T-helper 1 cell treated with Interleukin-12 subunit alpha and Interleukin-12 subunit beta and Interleukin-4 antibody, amounts not matched to agents 30 μg/mL and 1 μg/mL, for 36 hours (primary cell): ENCODE measurements around the gene EBF4.

Experiments used
- H3K27ac Mint-ChIP-seq: one replicate; pipeline ENCODE4 v1.8.0; 2021; ENCODE audit warnings: mild to moderate bottlenecking, mixed read lengths
- H3K27me3 Mint-ChIP-seq: one replicate; pipeline ENCODE4 v1.8.0; 2021; ENCODE audit warnings: low read depth, mixed read lengths
- H3K36me3 Mint-ChIP-seq: one replicate; pipeline ENCODE4 v1.8.0; 2021; ENCODE audit warnings: low read depth, mixed read lengths
- H3K4me1 Mint-ChIP-seq: one replicate; pipeline ENCODE4 v1.8.0; 2021; ENCODE audit warnings: low read depth, mixed read lengths
- H3K4me3 Mint-ChIP-seq: one replicate; pipeline ENCODE4 v1.8.0; 2021; ENCODE audit warnings: mild to moderate bottlenecking, moderate library complexity, mixed read lengths
- H3K9me3 Mint-ChIP-seq: one replicate; pipeline ENCODE4 v1.8.0; 2021; ENCODE audit warnings: mixed read lengths

The EBF4 gene

DNA sequence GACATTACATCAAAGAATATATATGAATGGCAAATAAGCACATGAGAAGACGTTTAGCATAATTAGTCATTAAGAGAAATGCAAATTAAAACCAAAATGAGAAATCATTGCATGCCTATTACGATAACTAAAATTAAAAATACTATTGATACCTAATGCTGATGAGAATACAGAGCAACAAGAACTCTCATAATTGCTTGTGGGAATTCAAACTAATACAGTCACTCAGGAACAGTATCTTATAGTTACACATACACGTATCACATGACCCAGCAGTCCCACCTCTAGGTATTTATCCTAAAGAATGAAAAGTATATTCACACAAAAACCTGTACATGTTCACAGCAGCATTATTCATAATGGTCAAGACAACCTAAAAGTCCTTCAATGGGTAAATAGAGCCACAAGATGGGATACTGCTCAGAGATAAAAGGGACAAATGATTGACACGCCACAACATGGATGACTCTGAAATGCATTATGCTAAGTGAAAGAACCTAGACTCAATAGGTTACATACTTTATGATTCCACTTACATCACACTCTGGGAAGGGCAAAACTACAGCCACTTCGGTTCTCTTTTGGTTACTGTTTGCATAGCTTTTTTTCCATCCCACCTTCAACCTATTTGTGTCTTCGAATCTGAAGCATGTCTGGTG, 91.5 kb downstream of the EBF4 start:
- Mint-ChIP-seq H3K4me3 (no peak overlapping the region), H3K36me3 (no peaks in the 10 kb centered on the region), H3K27me3 (peaks cover 39% of the 10 kb centered on the region)

DNA sequence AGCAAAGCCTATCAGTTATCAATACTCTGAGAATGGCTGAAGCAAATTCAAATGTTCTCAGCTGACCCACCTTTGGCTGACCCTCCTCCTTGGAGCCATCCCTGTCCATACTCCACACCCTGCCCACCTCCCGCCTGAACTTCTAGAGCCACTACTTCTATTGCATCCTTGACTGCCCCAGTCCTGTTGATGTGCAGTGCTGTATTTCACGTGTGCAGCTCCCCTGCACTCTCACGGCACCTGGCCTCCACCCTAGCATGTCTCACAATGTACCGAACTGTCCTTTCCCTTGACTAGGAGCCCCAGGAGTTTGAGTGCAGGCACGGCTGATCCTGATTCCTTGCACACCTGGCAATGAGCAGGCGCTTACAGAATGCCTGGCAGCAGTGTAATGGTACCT, 100.9 kb downstream of the EBF4 start:
- H3K27ac Mint-ChIP-seq, result no peak overlapping the region
- peaks cover 46% of the 10 kb centered on the region for H3K27me3 Mint-ChIP-seq
- H3K4me3 Mint-ChIP-seq, result no peak overlapping the region

More for the DNA sequence above, 91.5 kb downstream of the EBF4 start:
- no peaks in the 10 kb centered on the region for H3K9me3 Mint-ChIP-seq
- peaks cover 4% of the 10 kb centered on the region for H3K4me1 Mint-ChIP-seq
- H3K27ac Mint-ChIP-seq, result no peak overlapping the region

DNA sequence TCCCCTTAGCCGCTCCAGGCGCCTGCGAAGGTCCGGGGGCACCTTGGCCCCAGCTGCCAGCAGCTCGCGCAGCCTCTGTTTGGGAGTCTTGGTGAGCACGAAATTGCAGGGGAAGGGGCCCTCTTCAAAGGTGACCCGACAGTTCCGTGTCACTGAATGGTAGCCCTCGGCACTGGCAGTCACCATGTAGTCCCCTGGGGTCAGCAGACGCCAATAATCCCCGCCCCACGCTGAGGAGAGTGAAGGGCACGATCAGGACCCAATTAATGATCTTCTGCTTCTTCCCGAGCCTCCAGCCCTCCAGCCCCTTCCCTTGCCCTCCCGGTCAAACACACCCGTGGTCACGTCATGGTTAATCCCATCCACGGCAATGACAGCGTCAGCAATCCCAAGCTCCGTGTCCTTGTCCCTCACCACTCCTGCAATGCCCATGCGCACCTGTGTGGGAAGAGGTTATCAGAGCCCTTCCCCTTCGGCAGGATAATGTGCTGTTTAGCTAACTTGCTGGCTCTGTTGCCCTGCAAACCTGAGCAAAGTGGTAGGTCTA, 101.7 kb downstream of the EBF4 start:
- no peak overlapping the region for H3K27ac Mint-ChIP-seq
- peaks cover 47% of the 10 kb centered on the region for H3K27me3 Mint-ChIP-seq
- no peaks in the 10 kb centered on the region for H3K36me3 Mint-ChIP-seq
- H3K9me3 Mint-ChIP-seq, result no peaks in the 10 kb centered on the region
- H3K4me3 Mint-ChIP-seq, result no peak overlapping the region
- H3K4me1 Mint-ChIP-seq, result no peaks in the 10 kb centered on the region

More for the DNA sequence above, 100.9 kb downstream of the EBF4 start:
- no peaks in the 10 kb centered on the region for H3K36me3 Mint-ChIP-seq
- no peaks in the 10 kb centered on the region for H3K9me3 Mint-ChIP-seq
- no peaks in the 10 kb centered on the region for H3K4me1 Mint-ChIP-seq

DNA sequence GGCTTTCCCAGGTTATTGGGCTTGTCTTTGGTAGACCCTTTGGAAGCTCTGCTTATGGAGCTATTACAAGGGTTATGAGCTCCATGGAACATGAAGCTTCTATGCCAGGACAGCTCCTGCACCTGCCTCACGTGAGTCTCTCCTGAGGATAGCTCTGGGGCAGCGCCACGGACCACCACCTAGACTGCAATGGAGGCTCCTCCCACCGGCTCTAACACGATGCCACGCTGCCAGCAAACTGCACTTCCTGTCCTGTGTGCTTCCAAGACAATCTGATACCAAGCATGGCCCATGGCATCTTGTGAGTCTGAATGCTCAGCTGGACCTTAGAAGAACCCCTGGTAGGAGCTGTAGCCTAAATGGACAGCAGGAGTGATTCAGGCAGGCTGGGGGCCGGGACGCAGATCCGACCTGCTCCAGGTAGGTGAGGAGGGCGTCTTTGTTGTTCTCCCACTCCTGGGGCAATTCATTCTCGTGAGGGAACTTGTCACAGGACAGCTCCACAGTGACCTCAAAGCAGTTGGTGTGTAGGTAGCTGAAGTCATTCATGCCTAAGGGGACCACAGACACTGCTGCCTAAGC, 102.4 kb downstream of the EBF4 start:
- Mint-ChIP-seq H3K27me3 (peaks cover 52% of the 10 kb centered on the region), H3K27ac (no peak overlapping the region), H3K36me3 (peaks cover 2% of the 10 kb centered on the region), H3K4me3 (no peak overlapping the region), H3K4me1 (peaks cover 6% of the 10 kb centered on the region), H3K9me3 (no peaks in the 10 kb centered on the region)

DNA sequence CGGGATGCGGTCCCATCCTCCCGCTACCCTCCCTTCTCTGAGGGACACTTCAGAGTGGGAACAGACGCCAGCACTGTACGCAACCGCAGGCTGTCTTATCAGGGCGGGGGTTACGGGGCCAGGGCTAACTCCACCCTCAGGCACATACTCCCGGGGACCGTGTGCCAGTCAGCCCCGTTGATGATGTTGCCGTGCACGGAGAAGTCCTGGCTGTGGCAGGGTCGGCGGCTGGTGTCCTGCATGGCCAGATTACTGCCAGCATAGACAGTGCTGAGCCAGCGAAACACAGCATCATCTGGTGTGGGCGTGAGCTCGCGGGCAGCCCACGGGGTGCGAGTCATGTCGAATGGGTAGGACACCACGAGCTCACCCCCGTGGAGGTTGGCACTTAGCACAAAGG, 102.9 kb downstream of the EBF4 start:
- H3K4me1 Mint-ChIP-seq, result peaks cover 8% of the 10 kb centered on the region
- H3K27me3 Mint-ChIP-seq, result peaks cover 52% of the 10 kb centered on the region
- H3K36me3 Mint-ChIP-seq, result peaks cover 3% of the 10 kb centered on the region
- no peaks in the 10 kb centered on the region for H3K9me3 Mint-ChIP-seq
- H3K4me3 Mint-ChIP-seq, result no peak overlapping the region
- H3K27ac Mint-ChIP-seq, result no peak overlapping the region

DNA sequence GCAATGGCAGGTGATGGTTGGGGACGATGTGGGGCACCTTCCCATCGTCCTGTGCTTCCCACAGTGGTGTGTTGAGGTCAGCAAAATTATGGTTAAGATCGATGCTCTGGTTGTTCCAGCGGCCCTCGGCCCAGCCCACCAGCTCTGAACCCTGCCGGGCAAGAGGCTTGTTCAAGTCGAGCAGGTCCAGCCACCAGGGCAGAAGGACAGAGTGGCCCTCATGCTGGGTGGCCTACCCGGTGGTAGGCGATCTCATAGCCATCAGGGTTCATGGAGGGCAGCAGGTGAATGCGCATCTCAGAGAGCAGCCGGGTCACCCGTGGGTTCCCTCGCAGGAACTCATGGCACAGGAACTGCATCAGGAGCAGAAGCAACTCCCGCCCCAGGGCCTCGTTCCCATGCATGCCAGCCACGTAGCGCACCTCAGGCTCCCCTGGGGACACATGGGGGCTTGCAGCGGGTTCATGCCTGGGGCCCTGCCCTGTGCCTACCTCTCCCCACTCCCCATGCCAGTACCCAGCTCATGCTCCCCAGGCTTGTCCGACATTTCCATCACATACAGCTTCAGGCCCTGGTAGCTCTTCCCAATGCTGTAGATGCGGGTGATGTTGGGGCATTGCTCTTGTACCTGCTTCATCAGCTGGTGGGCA, 103.6 kb downstream of the EBF4 start:
- peaks cover 3% of the 10 kb centered on the region for H3K36me3 Mint-ChIP-seq
- H3K27me3 Mint-ChIP-seq, result peaks cover 54% of the 10 kb centered on the region
- H3K27ac Mint-ChIP-seq, result no peak overlapping the region
- peaks cover 13% of the 10 kb centered on the region for H3K4me1 Mint-ChIP-seq
- H3K9me3 Mint-ChIP-seq, result no peaks in the 10 kb centered on the region
- H3K4me3 Mint-ChIP-seq, result no peak overlapping the region

DNA sequence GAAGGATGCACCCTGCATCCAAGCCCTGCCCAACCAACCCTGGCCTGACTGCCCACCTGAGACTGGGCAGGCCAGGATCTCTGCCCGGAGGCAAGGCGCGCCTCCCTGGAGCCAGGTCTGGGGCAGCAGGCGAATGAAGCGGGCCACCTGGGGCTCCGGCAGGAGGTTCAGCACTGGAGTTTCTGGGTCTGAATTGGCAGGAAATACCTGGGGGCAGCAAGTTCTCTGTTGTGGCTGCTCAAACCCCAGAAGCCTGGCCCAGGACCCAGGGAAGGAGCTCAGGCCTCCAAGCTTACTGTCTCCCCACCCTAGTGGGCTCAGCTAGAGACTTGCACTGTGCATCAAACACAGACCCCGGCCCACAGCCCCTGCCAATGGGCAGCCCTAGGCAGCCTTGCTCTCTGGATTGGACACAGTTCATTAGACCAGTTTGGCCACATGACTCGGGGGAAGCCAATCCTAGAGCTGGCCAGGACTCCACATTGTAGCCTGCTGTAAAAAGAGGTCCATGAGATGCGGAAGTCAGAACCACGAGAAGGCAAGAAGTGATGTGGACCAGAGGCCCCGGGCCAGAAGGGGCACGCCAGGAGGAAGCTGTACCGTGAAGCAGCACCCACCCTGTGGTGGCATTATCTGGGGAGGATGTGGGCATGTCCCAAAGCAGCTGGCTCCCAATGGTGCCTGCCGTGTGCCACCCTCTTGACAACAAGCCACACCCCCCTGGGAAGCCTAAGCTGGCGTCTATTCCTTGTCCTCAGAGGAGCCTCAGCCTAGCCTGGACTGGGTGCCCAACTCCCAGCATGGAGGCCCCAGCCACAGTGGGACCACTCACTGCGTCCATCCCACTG, 104.8 kb downstream of the EBF4 start:
- Mint-ChIP-seq H3K36me3 (peaks cover 3% of the 10 kb centered on the region), H3K9me3 (no peaks in the 10 kb centered on the region), H3K27ac (no peak overlapping the region), H3K4me1 (peaks cover 15% of the 10 kb centered on the region), H3K4me3 (no peak overlapping the region), H3K27me3 (peaks cover 54% of the 10 kb centered on the region)

DNA sequence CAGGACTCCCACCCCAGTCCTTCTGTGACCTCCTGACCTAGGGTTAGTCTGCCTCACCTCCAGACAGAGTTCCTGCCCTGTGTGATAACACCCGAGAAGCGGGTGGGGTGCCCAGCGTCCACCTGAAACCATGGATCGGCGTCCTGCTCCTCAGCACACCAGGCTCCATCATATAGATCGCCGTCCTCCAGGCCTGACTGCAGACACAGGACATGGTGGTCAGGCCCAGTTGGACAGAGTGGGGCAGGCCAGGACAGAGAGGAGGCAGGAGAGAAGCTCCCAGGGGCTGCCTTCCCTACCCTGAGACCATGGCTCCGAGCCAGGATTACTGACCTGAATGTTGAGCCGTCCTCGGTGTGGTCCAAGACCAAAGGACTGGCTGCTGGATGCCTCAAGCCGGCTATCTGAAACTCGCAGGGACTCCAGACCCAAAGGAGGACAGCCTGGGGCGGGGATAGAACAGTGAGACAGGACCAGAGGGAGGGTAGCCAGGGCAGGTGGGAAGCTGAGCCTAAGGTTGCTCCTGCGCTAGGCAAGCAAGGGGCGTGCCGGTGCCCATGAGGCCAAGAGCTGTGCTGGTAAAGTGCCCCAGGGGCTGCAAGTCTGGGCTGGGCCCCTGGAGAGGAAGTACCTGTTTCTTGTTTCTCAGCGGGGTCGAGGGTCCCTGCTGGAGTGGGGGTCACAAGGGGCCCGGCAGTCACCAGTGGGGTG, 105.7 kb downstream of the EBF4 start:
- Mint-ChIP-seq H3K36me3 (peaks cover 3% of the 10 kb centered on the region), H3K4me1 (peaks cover 15% of the 10 kb centered on the region), H3K9me3 (no peaks in the 10 kb centered on the region), H3K27ac (no peak overlapping the region), H3K4me3 (no peak overlapping the region), H3K27me3 (peaks cover 56% of the 10 kb centered on the region)

DNA sequence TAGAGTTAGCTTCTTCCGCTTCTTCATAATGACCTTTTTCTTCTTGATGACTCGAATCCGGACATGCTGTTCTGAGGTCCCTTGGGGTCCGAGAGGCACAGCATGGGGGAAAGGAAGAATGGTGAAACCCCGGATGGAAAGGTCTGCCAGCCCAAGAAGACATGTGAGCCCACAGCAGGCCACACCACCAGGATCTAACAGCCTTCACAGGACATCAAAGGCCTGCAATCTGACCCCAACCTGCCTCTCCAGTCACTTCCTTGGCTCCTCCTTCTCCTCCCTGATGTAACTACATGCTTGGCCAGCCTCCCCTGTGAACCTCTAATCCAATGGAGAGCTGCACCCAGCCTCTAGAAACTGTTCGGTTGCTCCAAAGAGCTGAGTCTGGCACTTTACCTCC, 106.2 kb downstream of the EBF4 start:
- Mint-ChIP-seq H3K36me3 (peaks cover 3% of the 10 kb centered on the region), H3K27ac (no peak overlapping the region), H3K9me3 (no peaks in the 10 kb centered on the region), H3K4me3 (no peak overlapping the region), H3K27me3 (peaks cover 57% of the 10 kb centered on the region), H3K4me1 (peaks cover 15% of the 10 kb centered on the region)

DNA sequence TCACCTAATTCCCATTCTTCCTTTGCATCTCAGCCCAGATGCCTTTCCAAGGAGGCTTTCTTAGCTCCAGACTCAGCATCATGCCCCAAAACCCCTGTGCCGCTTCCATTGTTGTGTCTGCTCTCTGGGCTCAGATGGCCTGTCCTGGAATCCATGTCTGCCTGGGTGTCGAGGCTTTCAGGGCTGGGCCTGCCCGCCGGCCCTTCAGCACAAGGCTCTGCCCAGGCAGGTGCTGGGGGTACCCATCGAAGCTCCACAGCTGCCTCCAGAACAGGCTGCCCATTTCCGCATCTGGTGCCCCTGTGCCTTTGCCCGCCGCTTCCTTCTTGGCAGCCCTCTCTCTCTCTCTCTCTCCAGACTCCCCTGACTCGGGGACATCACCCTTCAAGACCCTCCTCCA, 106.7 kb downstream of the EBF4 start:
- Mint-ChIP-seq H3K27me3 (peaks cover 62% of the 10 kb centered on the region), H3K36me3 (peaks cover 3% of the 10 kb centered on the region), H3K27ac (no peak overlapping the region), H3K4me1 (peaks cover 15% of the 10 kb centered on the region), H3K9me3 (no peaks in the 10 kb centered on the region), H3K4me3 (peak overlapping the region; percentile 89)

DNA sequence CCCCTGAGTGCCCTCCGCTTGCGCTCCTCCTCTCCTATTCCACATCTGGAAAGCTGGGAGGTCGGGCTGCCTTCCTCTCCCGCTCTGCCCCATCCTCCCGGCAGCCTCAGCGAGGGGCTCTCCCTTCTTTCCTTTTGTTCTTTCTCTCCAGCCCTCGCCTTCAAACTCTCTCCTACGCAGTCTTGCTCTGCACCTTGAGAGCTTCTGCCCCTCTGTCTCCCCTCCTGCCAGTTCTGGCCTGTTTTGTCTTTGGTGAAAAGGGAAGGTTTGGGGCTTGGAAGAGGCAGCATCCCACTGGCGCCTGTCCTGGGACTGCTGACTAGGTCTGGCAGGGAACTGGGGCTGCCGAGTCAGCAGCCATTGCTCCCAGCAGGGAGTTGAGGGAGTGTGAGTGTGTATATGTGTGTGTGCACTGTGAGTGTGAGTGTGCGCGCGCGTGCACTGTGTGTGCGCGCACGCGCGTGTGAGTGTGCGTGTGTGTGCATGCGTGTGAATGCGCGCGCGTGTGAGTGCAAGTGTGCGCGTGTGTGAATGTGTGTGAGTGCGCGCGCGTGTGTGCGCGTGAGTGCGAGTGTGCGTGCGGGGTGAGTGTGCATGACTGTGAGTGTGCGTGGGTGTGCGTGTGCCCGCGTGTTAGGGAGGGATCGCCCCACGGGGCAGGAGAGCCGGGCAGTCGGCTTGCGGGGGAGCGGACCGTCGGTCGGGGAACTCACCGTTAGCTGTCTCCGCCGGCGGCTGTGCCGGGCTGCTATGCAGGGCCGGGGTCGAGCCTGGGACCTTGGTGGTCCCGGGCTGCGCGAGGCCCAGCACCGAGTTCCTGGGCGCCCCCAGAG, 107.3 kb downstream of the EBF4 start:
- H3K36me3 Mint-ChIP-seq, result peaks cover 3% of the 10 kb centered on the region
- peaks cover 15% of the 10 kb centered on the region for H3K4me1 Mint-ChIP-seq
- peak overlapping the region; percentile 89 for H3K4me3 Mint-ChIP-seq

DNA sequence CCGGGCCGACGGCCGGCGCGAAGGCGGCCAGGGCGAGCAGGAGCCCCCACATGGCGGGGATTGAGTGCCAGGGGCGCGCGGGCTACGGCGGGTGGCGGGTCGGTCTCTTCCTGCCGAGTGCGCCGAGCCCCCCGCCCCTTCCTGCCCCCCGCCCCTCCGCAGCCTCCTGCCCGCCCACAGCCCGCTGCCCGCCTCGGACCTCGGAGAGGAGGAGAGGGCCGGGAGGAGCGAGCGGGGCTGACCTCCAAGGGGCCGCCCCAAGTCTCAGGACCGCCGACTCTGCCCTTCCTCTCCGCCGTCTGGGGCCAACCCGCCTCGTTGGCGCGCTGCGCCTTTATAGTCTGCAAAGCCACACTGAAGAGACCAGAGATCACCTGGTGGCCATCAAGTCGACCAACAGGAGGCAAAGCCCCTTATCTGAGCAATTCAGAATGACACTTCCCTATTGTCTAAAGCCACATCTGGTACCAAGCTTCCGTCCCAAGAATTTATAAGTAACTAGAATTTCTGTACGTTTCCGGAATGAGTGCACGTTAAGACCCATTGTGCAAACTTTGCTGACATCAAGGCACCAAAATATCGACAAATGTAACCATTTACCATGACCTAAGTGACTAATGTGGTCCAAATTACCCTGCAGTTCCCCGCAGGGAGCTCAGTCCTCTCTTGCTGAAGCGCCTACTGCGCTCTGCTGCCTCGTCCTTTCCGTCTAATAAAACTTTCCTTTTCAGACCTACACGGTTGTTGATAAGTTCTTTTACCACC, 108.1 kb downstream of the EBF4 start, which contains the start of gene CPXM1:
Gene CPXM1, minus strand, starts transcription at position 107 of the 765 bp plus-strand sequence. Its CDS starts 55 bp downstream, at position 52.
- H3K27me3 Mint-ChIP-seq, result peaks cover 71% of the 10 kb centered on the region
- H3K4me1 Mint-ChIP-seq, result peaks cover 15% of the 10 kb centered on the region
- H3K36me3 Mint-ChIP-seq, result peaks cover 3% of the 10 kb centered on the region
- peak within 1 kb of the TSS; percentile 15 for H3K27ac Mint-ChIP-seq
- peak within 1 kb of the TSS; percentile 89 for H3K4me3 Mint-ChIP-seq
- no peaks in the 10 kb centered on the region for H3K9me3 Mint-ChIP-seq

More for the DNA sequence above, 107.3 kb downstream of the EBF4 start:
- Mint-ChIP-seq H3K27ac (peak overlapping the region; percentile 8), H3K9me3 (no peaks in the 10 kb centered on the region), H3K27me3 (peaks cover 67% of the 10 kb centered on the region)
